ENCODE results near the gene EFCAB9. TPM values are rescaled to one million over a fixed set of nuclear protein-coding genes. Genes with fewer than 3 reads are reported as not detected.

Gene EFCAB9
- total and polyA plus RNA-seq, 2 of the 13 experiments (the other 11 are each of a cell fraction or from before 2014, with no cell fraction given), result not detected

DNA sequence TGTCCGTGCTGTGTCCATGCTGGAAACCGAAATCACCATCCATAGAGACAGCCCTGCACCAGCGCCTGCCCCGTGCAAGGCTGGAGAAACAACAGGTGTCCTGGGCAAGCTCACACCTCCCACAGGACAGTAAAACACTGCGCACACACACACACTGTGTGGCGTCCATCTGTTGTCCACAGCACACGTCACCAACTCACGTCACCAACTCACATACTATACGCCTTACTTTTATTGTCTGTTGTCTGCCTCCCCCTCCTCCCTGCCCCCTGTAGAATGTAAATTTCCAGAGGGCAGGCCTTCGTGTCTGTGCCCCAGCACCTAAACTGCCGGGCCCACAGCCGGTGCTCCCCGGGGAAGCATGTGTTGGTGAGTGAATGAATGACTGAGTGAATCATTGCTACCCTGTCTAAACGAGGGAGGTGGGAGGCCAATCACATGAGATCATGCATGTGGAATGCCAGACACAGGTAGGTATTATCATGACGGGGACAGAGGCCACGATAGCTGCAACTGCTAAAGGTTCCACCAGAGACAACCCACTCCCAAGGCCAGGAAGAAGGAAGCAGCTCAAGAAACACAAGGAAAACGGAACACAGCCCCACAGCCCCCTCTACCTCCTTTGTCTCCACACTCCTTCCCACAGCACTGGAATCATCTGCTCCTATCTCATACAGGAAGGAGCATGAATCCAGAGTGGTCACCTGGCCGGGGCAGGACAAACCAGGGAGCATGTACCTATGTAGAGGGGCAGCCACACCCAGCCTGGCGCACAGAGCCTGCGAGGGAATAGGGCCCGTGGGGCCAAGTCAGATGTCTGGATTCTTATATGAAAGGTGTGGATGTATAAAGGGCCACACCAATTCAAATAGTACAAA is 47.9 kb upstream of the EFCAB9 start:
- H2AFZ ChIP-seq (ENCODE audit: low read length), result no peak overlapping the region
- no peaks in the 10 kb centered on the region for H3K9me3 ChIP-seq (ENCODE audit: low read length)
- no peak overlapping the region for H3K4me3 ChIP-seq (replicated peaks in 1 of 3; ENCODE audit: insufficient read depth in 1 of 3, low read depth in 2 of 3, low read length in 3 of 3)
- H3K4me2 ChIP-seq (ENCODE audit: low read depth, low read length), result no peak overlapping the region
- no peaks in the 10 kb centered on the region for H3K27me3 ChIP-seq (ENCODE audit: control insufficient read depth in 1 of 2, insufficient read depth in 2 of 2, low read length in 2 of 2)
- FAIRE-seq (no peak), DNase-seq (ENCODE audit: low spot score) (no peak), ATAC-seq (no peak)
- H3K9ac ChIP-seq (ENCODE audit: insufficient read depth, low read depth, low read length), result no peak overlapping the region
- H3K4me1 ChIP-seq (ENCODE audit: insufficient read depth, low read length), result peaks cover 51% of the 10 kb centered on the region
- H4K20me1 ChIP-seq (ENCODE audit: insufficient read depth, low read length), result no peaks in the 10 kb centered on the region
- no peaks in the 10 kb centered on the region for H3K79me2 ChIP-seq (ENCODE audit: insufficient read depth, low read length)
- WGBS (ENCODE audit: low lambda C conversion rate), result 94% methylated on average over 17 of the region's 21 CpGs
- ChIA-PET CTCF (ENCODE audit: low intra/inter-chr PET ratio, low total read pairs) (no interaction called here), POLR2A (interaction anchor here (1.3 kb wide), 1 partner anchor 42 kb away, joined by 3 read pairs; the partner anchor contains the start of gene STK10)
- BruUV-seq (replicated peaks), result no TSS peak
- H3K36me3 ChIP-seq (replicated peaks in 1 of 2; ENCODE audit: control insufficient read depth in 1 of 2, insufficient read depth in 2 of 2, low read length in 2 of 2), result no peaks in the 10 kb centered on the region; a peak in 1 of 5 replicates
- no peak overlapping the region for H3K27ac ChIP-seq (ENCODE audit: extremely low read length, insufficient read depth, low read length)
- in situ Hi-C loops (cut with HindIII; ENCODE audit: extremely low pct_ligation_motif_present, low pct_unique_long_range_greater_than_20kb) (no loop called here), intact Hi-C loops (cut with micrococcal nuclease; ENCODE audit: unreplicated experiment) (no loop called here)
- TF ChIP-seq RARA (CRISPR knock-in tag; IDR thresholded peaks at IDR 0.05) (no peak), RFX3 (CRISPR knock-in tag; IDR thresholded peaks at IDR 0.05) (no peak), ZNF644 (CRISPR knock-in tag; IDR thresholded peaks at IDR 0.05; ENCODE audit: low read depth) (no peak), ZNF256 (CRISPR knock-in tag; conservative IDR thresholded peaks at IDR 0.05) (no peak), ZNF143 (CRISPR knock-in tag; IDR thresholded peaks at IDR 0.05) (no peak), ATF1 (CRISPR knock-in tag; IDR thresholded peaks at IDR 0.05) (no peak), ZNF101 (CRISPR knock-in tag; IDR thresholded peaks at IDR 0.05; ENCODE audit: borderline replicate concordance, low read depth) (no peak), ZNF230 (CRISPR knock-in tag; IDR thresholded peaks at IDR 0.05) (no peak), DMAP1 (CRISPR knock-in tag; IDR thresholded peaks at IDR 0.05) (no peak), HDAC6 (IDR thresholded peaks at IDR 0.05; ENCODE audit: low read depth, low read length) (no peak)
- TF ChIP-seq, protein P1, sequence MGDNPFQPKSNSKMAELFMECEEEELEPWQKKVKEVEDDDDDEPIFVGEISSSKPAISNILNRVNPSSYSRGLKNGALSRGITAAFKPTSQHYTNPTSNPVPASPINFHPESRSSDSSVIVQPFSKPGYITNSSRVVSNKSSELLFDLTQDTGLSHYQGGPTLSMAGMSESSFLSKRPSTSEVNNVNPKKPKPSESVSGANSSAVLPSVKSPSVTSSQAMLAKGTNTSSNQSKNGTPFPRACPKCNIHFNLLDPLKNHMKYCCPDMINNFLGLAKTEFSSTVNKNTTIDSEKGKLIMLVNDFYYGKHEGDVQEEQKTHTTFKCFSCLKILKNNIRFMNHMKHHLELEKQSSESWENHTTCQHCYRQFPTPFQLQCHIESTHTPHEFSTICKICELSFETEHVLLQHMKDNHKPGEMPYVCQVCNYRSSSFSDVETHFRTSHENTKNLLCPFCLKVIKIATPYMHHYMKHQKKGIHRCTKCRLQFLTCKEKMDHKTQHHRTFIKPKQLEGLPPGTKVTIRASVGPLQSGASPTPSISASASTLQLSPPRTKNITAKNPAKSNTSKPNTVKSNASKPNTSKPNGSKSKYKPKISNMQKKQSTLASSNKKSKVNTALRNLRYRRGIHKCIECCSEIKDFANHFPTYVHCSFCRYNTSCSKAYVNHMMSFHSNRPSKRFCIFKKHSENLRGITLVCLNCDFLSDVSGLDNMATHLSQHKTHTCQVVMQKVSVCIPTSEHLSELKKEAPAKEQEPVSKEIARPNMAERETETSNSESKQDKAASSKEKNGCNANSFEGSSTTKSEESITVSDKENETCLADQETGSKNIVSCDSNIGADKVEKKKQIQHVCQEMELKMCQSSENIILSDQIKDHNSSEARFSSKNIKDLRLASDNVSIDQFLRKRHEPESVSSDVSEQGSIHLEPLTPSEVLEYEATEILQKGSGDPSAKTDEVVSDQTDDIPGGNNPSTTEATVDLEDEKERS (CRISPR knock-in tag; IDR thresholded peaks at IDR 0.05), result no peak
